HG03565 (cell line): ENCODE measurements around the gene CDHR3.
"Not testable (repeated sequence)": the region's sequence is repeated elsewhere in the genome, so short reads cannot be mapped to it uniquely, and the experiment has no call there.

Source experiments
- ATAC-seq: cut with Tn5 transposase; IDR thresholded peaks from one replicate; pipeline ENCODE4 v1.9.1; 2021; ENCODE audit warnings: mild to moderate bottlenecking, moderate library complexity; ENCODE audit not compliant: unreplicated experiment

The CDHR3 gene

DNA sequence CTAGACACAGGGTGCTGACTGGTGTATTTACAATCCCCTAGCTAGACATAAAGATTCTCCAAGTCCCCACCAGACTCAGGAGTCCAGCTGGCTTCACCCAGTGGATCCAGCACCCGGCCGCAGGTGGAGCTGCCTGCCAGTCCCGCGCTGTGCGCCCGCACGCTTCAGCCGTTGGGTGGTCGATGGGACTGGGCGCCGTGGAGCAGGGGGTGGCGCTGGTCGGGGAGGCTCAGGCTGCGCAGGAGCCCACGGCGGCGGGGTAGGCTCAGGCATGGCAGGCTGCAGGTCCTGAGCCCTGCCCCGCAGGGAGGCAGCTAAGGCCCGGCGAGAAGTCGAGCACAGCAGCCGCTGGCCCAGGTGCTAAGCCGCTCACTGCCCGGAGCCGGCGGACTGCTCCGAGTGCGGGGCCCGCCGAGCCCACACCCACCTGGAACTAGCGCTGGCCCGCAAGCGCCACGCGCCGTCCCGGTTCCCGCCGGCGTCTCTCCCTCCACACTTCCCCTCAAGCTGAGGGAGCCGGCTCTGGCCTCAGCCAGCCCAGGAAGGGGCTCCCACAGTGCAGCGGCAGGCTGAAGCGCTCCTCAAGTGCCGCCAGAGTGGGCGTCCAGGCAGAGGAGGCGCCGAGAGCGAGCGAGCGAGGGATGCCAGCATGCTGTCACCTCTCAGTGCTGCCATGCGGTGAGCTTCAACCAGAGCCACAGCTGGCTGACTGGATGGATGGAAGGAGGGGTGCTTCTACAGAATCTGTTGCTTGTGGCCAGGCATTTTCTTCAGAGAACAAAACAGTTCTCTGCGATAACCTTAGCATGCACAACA is 7.2 kb upstream of the CDHR3 start:
- not testable (repeated sequence) for ATAC-seq

DNA sequence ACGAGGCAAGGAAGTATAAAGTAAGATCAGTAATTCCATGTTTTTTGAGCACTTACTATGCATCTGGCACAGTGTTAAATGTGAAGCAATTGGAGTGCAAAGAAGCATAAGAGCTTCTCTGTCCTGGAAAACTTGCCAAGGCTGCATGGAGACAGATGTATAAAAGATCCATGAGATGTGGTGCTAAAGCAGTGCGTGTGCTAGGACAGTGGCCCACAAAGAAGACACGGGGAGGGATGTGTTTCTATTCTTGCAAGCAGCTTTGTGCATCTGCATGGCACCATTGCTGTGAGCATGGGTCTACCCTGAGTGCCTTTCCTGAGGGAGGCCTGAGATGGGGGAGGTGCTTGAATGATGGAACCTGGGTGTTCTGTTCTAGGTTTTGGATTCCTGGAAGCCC is 5.1 kb upstream of the CDHR3 start:
- ATAC-seq, result no peak

DNA sequence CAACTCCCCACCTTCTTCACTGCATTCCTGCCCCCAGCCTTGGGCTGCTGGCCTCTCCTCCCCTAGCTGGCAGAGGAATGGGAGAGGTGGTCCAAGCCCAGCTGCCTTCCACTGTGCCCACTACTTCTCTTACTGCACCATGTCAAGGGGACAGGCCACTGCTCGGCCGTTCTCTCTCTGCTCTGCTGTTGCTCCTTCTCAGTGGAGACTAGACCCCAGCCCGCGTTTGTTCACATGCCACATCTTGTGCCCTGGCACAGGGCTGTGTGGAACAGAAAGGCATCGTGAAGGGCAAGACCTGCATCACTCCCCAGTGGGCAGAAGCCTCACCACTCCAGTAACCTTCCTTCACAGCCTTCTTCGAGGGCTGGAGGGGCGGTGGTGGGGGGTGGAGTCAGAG is 711 bp upstream of the CDHR3 start:
- no peak for ATAC-seq

DNA sequence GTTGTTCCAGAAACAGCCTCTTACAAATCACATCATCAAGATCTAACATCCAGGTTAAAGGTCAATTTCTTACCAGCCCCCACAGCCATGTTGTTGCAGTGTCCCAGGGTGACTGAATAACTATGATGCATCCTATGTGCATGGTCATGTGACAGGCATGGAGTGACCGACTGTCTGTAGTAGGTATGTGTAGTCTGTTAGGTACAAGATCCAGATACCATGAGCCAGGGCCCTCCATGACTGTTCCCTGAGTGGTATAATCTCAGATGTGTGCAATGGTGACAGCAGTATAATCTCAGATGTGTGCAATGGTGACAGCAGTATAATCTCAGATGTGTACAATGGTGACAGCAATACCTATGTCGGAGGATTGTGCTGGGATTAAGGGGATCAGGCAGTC is 8.8 kb downstream of the CDHR3 start:
- ATAC-seq, result no peak

DNA sequence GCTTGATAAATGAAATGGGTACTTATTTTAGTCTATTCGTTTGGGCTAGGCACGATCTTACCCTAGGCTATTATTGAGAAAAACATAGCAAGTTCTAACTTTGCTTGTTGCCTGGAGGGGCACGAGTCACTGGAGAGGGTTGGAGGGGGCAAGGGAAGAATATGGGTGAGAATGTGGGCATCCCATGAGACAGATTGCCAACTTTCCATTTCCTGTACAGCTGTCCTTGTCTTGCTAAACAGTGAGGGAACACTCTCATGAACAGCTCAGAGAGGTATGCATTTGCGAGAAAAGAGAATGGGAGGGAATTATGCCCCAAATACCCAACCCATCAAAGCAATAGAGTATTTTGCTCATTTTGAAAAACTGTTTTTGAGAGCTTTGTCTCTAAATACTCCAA is 9.2 kb downstream of the CDHR3 start:
- no peak for ATAC-seq

DNA sequence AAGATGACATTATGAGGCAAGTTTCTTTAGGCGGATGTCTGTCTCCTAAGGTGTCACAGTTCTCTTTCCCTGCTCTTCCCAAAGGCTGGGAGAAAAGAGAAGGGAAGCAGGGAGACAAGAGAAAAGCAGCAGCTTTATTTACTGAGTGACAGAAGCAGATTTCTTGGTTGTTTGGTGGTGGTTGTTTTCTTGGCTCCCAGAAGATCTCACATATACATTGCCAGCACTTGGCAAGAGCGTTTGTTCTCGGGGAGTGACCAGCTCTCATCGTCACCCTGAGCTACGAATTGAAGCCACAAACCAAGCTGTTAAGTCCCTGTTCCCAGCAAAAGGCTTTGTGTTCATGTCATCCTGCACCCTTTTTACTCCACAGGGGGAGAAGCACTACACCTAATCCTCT is 11.4 kb downstream of the CDHR3 start:
- ATAC-seq, result no peak

DNA sequence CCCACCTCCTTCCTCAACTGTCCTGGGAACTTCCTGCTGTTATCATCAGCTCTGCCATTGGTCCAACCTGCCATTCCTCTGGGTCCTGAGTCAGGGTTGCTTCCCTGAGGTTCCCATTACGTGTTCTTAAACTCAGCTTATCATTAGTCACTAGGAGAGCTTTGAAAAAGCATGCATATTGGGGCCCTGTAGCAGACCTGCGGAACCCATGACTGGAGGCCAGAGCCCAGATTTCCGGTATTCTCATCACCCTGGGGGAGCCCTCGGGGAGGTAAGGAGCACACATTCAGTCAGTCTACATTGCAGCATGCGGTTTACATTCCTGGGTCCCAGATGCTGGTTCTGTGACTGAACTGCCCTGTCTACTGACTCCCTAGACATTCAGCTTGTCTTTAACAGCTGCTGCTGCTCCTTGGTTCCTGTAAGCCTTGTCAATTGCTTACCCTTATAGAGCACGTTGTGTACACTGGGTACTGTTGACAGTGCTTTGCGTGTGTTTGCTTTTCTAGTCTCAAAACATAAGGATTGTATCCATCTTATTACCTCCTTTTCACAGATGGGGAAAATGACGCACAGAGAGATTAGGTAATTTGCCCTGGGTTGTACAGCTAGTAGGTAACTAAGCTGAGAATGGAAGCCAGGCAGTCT is 12.8 kb downstream of the CDHR3 start:
- no peak for ATAC-seq

DNA sequence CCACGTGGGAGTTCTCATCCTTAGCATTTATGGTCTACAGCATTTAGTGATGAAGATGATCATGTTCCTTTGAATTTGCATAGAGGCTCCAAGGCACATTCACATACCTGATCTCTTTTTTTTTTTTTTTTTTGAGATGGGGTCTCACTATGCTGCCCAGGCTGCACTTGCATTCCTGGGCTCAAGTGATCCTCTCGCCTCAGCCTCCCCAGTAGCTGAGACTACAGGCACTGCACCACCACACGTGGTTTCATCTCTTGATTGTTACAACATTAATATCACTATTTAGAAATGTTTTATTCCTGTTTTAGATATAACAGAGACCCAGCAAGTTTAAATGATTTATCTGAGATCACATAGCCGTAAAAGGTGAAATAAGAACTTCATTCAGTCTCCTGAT is 13.8 kb downstream of the CDHR3 start:
- no peak for ATAC-seq

DNA sequence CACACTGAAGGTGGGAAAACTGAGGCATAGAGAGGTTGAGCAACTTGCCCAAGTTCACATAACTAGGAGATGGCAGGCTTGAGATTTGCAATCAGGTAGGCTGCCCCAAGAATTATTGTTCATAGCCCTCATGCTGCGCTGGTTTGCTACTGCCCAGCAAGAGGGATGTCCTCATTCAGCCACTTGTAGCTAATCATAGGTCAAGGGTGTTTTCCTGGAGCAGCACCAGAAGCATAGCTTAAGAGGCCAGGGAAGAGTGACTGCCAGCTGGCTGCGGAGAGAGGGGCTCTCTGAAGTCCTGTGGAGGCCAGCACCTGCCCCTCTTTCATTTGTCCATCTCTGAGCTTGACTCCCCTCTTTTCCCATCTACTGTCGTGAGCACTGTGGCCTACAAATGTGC is 15.0 kb downstream of the CDHR3 start:
- ATAC-seq, result no peak

DNA sequence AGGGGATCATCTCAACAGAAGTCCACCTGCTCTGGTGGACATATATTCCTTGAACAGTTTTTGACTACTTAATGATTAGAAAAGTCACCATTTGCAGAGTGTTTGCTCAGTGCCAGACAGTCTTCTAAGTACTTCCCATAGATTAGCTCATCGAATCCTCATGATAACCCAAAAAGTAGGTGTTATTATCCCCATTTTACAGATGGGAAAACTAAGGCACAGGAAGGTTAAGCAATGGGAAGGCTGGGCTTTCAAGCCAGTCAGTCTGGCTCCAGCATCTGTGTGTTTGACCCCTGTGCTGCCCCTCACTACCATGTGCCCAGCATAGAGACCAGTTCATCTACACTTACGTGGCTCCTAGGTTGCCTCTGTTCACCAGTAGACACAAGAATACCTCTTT is 15.9 kb downstream of the CDHR3 start:
- ATAC-seq, result no peak

DNA sequence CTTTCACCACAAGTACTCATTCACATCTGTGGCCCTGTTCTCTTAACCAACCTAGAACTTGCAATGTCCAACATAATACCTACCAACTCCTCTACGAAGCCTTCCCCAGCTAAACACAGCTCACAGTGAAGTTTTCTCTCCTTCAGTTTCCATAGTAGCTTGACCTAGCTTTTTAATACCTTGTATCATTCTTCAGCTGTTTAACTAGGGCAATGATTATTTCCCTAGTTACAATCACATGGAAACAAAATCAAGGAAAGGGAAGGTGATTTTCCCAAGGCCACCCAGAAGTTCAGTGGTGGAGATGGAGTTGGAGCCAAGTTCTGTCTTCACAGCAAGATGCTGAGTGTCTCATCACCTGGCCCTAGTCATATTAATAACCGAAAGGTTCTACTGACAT is 16.3 kb downstream of the CDHR3 start:
- no peak for ATAC-seq

DNA sequence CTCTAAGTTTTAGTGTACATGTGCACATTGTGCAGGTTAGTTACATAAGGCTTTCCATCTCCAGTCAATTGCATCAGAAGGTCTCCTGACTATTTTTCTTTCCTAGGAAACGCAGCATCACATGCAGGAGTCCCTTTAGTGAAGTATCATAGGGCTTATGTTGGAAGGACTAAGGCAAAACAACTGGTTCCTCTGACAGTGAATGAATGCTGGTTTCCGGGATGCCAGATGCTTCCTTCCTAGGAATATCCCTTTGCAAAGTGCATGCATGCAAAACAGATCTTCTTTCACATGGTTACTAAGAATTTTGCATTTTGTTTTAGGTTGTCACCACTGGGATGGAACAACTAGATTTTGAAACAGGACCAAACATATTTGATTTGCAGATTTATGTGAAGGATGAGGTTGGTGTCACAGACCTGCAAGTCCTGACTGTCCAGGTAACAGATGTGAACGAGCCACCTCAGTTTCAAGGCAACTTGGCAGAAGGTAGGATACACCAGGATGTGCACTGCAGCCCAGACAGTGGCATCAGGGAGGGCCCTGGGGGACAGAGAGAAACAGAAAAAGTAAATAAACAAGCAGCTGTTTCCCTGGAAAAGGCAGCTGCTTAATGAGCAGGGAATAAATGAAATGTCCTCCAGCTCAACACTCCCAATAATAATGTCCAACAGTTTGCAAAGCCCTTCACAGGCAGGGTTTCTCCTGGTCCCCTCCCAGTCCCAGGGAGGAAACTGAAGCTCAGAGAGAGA is 17.8 kb downstream of the CDHR3 start:
- ATAC-seq, result no peak

DNA sequence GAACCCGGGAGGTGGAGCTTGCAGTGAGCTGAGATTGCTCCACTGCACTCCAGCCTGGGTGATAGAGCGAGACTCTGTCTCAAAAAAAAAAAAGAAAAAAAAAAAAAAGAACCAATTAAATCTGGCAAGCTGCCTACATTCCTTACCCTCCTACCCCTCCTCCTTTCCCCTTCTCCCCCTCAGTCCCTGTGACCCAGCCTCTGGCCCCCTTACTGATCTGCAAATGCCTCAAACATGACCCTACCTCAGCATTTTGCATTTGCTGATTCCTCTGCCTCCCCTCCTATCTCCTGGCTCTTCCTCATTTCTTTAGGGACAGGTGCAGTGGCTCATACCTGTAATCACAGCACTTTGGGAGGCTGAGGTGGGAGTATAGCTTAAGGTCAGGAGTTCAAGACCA is 19.3 kb downstream of the CDHR3 start:
- ATAC-seq, result no peak

DNA sequence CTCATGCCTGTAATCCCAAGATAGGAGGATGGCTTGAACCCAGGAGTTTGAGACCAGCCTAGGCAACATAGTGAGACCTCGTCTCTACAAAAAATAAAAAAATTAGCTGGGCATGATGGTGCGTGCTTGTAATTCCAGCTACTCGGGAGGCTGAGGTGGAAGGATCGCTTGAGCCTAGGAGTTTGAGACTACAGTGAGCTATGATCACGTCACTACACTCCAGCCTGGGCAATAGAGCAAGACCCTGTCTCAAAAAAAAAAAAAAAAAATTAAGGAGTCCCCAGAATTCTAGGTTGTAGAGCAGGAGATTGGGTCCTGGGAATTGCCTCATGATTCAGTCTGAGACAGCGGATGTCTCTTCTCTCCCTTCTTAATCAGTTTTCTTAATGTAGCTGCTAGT is 21.7 kb downstream of the CDHR3 start:
- ATAC-seq, result not testable (repeated sequence)

DNA sequence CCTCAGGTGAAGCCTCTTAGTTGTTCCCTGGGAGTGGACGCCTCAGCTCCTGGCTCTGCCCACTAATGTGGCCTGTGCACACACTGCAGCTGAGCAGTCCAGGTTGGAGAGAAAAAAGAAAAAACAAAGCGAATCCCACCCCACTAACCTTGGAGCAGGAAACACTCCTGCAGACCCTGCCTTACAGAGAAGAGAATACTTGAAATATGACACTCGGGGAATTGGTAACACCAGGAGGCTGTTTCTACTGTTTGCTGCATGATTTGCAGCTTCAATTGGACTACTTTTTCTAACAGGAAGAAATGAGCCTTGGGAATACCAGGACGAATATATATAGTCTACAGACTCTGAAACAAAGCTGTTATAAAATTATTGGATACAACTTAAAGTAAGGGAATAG is 22.2 kb downstream of the CDHR3 start:
- no peak for ATAC-seq

DNA sequence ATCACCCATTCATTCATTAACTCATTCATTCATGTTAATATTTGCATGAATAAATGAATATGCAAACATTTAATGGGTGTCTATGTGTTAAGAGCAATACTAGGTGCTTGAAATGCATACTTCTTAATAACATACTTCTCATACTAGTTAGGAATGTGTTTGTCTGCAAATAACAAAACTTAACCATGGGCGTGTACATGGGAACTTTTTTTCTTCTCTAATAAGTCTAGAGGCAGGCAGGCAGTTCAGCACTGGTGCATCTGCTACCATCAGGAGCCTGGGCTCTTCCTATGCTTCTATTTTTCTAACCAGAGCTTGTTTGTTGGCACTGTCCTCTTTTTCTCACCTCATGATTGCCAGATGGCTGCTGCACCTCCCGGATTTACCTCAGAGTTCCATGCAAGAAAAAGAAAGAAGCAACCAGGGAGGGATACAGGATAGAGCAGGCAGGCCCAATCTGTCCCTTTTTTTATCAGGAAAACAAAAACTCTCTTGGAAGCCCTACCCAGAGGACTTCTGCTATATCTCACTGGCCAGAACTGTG is 22.7 kb downstream of the CDHR3 start:
- no peak for ATAC-seq

DNA sequence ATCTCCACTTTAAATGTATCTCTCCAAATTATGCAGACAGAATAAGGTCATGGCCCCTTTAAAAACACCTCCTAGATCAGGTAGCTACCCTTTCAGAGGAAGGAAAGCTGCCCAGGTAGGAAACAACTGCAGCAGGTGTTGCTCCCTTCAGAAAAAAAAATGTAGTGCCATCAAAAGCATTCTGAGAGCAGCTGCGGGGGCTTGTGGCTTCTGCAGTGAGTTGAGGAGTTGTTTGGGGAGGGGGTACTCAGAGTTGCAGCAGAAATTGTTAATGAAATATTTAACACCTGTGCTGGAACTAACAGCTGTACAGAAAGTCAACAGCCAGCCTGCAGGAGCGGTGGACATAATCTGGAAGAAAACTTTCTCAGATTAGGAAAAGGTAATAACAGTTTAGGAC is 24.0 kb downstream of the CDHR3 start:
- ATAC-seq, result no peak

DNA sequence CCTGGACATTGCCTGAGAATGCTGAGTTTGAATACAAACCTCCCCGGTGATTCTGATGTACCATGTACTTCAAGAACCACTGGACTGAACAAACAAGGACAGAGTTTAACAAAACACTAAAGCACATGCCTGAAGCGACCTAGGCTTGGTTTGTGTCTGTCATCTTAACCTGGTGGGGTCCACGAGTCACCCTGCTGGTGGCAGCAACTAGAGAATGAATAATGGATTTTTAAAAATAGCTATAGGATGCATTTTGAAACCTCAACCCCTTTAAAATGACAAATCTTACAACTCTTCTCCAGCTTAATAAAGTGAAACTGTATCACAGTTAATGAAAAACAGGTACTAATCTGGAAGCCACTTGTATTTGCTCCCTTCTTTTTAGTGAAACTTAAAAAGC is 25.2 kb downstream of the CDHR3 start:
- ATAC-seq, result no peak

DNA sequence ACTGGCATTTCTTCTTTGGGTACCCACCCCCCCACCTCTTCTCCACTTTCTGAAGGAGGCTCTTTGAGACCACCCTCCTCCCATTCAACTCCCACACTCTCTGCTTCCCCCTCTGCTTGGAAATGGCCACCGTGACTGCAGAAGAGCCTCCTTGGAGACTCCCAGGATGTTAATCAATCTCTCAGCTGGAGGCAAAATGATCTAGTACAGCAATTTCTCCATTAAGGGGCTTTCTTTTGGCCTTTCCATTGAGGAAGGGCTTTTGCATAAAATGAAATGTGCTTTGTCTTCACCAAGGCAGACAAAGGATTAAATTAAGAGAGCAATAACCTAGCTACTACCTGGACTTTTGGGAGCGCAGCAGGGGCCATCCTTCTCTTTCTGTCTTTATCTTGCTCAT is 26.1 kb downstream of the CDHR3 start:
- ATAC-seq, result no peak

DNA sequence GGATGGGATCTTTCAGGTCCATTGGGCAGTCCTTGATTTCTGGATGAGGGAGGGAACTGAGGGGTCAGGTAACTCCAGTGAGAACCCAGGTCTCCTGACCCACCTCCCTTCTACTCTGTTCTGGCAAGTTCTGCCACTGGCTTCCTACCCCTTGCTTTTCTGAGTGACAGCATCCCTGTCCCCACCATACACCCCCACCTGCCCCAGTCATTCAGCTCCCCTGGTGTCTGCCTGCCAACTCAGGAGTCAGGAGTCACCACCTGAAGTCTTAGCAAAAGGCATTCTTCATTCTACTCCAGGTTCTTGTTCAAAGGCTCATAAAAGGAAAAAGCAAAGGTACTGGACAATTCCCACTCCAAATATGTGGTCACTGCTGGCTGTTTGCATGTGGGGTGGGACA is 26.6 kb downstream of the CDHR3 start:
- ATAC-seq, result no peak

DNA sequence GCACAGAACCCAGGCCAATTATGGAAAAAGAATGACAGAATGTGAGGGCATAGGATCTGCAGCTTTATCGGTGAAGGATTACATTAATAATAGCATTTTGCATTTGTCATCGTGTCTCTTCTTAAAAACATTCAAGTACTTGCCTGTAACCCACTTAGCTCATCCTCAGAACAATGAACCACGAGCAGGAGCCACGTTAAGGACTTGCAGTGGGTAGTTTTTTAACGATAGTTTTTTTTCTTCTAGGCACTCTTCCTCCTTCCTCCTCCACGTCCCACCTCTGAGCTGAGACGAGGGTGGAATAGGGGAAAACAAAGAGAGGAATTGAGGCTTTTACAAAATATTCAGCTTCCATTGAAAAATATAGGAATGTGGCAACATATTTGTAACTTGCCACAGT is 27.1 kb downstream of the CDHR3 start:
- no peak for ATAC-seq
